Activated CD8-positive, alpha-beta memory T cell treated with anti-CD3 and anti-CD28 coated beads, Interleukin-2, amount 50 U/mL, for 4 hours (primary cell): ENCODE results near the gene MARCOL.
"Not testable (repeated sequence)": the region's sequence is repeated elsewhere in the genome, so short reads cannot be mapped to it uniquely, and the experiment has no call there.

ENCODE experiments used
- DNase-seq: peaks from one replicate; pipeline ENCODE4 v3.0.0-alpha.2; 2020

The MARCOL gene

DNA sequence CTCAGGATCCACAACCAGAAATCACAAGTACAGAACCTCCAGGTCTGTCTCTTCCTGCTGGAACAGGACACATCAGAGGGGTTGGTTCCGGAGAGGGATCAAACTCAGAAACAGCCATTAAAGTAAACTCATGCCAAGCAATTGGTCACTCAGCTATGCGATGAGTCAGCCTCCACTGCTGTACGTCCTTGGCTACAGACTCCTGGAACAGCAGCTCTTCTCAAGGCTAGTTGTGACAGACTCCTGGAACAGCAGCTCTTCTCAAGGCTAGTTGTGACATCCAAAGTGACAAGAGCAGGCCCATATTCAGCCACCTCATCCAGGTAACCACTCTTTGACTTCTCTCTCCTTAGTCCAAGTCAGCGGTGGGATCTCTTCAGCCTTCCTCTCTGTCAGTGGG is 30.2 kb downstream of the MARCOL start, which contains the start of gene SPINK13:
Gene SPINK13, plus strand, starts transcription at position 229 of the 400 bp plus-strand sequence. CDS start 1,279 bp downstream, outside the sequence.
- DNase-seq: no peak

DNA sequence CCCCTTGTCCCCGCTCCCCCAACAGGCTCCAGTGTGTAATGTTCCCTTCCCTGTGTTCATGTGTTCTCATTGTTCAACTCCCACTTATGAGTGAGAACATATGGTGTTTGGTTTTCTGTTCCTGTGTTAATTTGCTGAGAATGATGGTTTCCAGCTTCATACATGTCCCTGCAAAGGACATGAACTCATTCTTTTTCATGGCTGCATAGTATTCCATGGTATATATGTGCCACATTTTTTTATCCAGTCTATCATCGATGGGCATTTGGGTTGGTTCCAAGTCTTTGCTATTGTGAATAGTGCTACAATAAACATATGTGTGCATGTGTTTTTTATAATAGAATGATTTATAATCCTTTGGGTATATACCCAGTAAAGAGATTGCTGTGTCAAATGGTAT is 36.8 kb downstream of the MARCOL start:
- DNase-seq: not testable (repeated sequence)

DNA sequence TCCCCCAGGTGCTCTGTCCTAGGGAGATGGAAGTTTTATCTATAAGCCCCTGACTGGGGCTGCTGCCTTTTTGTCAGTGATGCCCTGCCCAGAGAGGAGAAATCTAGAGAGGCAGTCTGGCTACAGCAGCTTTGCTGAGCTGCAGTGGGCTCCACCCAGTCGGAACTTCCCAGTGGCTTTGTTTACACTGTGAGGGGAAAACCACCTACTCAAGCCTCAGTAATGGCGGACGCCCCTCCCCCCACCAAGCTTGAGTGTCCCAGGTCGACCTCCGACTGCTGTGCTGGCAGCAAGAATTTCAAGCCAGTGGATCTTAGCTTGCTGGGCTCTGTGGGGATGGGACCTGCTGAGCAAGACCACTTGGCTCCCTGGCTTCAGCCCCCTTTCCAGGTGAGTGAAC is 42.6 kb downstream of the MARCOL start:
- DNase-seq: not testable (repeated sequence)

DNA sequence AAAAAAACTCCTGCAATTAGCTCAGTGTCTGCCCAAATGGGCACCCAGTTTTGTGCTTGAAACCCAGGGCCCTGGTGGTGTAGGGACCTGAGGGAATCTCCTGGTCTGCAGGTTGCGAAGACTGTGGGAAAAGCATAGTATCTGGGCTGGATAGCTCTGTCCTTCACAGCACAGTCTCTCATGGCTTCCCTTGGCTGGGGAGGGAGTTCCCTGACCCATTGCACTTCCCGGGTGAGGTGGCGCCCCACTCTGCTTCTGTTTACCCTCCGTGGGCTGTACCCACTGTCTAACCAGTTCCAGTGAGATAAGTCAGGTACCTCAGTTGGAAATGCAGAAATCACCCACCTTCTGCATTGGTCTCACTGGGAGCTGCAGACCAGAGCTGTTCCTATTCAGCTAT is 43.0 kb downstream of the MARCOL start:
- not testable (repeated sequence) for DNase-seq

DNA sequence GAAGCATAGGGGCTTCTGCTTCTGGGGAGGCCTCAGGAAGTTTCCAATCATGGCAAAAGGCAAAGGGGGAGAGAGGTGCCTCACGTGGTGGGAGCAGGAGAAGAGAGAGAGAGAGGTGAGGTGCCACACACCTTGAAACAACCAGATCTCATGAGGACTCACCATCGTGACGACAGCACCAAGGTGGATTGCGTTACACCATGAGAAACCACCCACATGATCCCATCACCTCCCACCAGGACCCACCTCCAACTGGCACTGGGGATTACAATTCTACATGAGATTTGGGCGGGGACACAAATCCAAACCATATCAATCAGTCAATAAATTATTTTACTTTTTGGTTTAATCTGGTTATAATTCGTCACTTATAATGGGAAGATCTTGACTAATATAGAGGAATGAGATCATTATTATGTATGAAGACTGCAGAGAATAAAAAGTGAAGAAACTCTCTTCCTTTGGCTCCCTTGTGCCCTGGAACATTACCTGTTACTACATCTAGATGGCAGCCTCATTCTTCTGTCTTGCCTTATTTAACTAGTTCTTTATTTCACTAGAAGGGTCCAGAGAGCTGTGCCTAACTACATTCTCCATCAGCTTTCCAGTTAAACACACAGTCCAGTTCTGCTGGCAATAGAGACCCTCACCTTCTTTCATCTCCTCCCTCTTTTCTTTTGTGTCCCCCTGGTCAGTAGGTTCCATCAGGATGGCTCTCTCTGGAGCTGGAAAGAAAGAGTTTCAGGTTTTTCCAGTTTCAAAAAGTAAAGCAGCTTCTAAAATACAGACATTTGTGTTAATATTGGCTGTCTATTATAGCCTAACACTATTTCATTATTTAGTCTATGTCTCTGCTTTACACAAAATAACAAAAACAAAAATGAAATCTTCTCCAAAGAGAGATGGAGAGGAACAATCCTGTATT is 52.2 kb downstream of the MARCOL start:
- no peak for DNase-seq
